SK-N-DZ (cell line): Measurements from ENCODE around the gene CNTRL.
A peak's percentile ranks its signal among the peaks of the same experiment; 100 is the strongest.

Experiments
- DNase-seq: peaks from one replicate; pipeline ENCODE4 v3.0.0-alpha.2; 2015; ENCODE audit warnings: low spot score

The CNTRL gene

DNA sequence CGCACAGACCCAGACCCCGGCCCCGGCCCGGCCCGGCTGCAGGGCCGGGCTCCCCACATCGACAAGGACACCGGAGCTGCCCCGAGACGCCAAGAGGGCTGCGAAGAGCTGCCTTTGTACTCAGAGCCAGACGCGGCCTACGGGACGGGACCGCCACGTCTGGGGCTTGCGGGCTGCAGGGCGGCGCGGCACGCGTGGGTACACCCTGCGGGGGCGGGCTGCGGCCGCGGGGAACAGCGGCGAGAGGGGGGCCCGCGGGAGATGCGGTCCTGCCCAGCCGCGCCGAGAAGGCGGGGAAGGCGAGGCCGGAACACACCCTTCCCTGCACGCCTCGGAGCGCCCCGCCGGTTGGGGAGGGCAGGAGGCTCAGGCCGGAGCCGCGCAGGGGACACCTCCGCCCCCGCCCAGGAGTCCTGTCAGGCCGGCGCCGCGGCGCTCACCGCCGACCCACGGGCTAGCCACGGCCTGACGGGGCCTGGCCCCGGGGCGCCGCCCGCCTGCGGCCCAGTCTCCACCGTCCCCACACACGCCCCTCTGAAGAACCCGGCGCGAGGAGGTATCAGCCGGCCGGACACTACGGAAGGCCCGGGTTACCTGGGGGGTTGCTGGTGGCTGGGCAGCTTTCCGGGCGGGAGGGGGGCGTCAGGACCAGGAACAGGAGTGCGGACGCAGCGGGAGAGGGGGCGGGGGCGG lies 126.4 kb downstream of the CNTRL start:
- peak; percentile 14 for DNase-seq

DNA sequence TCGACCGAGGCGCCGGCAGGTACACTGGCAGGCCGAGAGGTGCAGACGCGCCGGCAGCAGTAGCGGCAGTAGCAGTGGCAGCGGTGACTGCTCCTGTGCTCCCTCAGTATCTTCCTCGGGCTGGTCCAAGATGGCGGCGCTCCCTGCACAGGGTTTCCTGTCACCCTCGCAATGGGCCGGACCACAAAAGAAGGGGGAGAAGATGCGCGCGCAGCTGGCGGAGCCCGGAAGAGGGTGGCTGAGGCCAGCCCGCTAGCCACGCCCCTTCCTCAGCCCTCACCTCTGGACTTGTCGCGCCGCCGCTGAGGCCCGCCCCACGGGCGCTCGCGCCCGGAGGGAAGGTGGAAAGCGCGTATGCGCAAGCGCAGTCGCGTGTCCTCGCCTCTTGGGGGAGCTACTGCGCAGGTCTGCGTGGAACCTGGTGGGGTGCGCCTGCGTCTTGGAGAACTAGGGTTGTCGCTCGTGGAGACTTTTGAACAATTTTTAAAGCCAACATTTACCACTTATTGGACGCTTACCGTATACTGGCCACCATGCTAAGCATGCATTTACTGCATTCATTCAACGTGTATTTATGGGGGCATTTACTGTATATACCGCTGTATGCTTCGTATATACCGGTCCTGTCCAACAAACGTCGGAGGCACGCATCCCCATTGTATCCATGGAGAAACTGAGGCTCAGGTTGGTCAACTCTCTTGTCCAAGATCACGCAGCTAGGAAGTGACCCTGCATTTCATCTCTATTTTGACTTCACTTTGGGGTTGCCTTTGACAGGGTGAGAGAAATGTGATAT lies 127.2 kb downstream of the CNTRL start, which contains the start of gene RAB14:
Gene RAB14 (minus strand): TSS at position 132 of the 796 bp plus-strand sequence. CDS start 8,457 bp downstream, outside the sequence.
- DNase-seq: peak; percentile 98

- no peak for DNase-seq
Measured at GRCh38 chr9:121204121-121204520, 129.4 kb downstream of the CNTRL start.

- DNase-seq: no peak
Measured at GRCh38 chr9:121204611-121205010, 129.9 kb downstream of the CNTRL start.

GRCh38 chr9:121206516-121207370 lies 132.0 kb downstream of the CNTRL start:
- no peak for DNase-seq

DNA sequence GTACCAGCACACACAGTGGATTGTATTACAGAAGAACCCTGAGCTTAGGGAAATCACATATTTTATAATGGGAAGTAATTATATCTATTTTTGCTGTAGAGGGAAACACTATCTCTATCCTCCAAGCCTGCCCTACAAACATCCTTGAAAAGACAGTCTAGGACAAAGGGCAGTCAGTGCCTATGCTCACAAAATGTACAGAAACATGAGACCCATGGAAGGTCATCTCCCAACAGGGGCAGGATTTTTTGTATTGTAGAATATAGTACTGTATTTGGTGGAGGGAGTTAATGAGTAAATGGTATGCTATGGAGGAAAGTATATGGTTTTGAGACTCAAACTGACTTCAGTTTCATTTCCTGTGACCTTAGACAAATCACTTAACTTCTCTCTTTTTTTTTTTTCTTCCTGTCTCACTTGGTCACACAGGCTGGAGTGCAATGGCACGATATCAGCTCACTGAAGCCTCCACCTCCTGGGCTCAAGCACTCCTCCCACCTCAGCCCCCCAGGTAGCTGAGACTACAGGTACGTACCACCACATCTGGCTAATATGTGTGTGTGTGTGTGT lies 132.7 kb downstream of the CNTRL start:
- no peak for DNase-seq

DNA sequence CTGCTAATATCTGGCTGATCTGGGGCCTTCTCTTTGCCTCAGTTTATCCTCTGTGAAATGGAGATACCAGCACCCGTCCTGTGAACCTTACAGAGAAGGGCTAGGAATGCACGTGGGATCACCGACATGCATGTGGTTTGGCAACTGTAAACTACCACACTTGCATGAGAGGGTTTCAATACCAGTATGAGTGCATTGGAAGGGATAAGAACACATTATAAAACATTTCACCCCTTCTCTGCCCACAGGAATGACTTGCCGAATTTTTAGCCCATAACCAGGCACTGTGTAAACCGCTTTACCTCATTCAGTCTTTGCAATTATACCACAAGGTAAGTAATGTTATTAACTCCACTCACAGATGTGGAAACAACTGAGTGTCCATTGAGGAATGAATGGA lies 135.8 kb downstream of the CNTRL start:
- no peak for DNase-seq

- peak; percentile 79 for DNase-seq
Measured at GRCh38 chr9:121213136-121213806, 138.5 kb downstream of the CNTRL start.

DNA sequence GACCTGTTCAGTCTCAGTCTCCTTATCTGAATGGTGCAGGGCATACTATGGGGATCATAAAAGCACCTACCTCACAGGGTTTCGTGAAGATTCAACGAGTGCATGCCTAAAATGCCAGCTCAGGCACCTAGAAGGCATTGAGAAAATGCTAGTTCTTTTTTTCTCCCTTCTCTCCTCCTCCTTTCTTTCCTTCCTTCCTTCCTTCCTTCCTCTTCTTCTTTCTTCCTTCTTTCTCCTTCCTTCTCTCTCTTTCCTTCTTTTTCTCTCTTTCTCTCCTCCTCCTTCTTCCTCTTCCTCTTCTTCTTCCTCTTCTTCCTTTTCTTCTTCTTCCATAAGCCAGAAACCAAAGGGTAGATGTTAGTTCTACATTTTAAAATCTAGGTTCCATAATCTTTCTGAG lies 139.2 kb downstream of the CNTRL start:
- no peak for DNase-seq

GRCh38 chr9:121216271-121216805 lies 141.6 kb downstream of the CNTRL start:
- no peak for DNase-seq

DNA sequence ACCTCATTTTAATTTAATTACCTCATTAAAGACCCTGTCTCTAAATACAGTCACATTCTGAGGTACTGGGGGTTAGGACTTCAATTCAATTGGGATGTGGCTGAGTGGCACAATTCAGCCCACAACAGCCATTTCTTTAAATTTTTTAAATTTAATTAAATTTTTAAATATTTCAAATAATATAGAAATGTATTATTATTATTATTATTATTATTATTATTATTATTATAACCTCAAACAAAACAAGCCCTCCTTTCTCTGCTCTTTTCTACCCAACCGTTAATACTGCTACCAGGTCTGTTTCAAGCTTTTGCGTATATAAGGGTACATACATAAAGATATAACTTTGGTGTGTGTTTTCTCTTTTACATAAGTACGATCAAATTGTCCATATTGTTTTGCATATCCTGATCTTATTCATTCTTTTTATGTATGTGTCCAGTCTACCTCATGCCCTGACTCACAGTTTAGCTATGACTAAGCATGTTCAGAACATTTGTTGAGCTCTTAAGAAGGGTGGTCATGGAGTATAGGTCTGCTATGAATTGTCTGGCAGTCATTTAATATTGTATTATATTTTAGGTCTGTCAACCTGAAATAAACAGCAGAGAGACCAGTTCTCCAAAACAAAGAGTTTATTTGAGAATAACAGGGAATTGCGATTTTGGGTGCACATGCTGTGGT lies 143.0 kb downstream of the CNTRL start:
- no peak for DNase-seq

- no peak for DNase-seq
Measured at GRCh38 chr9:121218357-121219027, 143.7 kb downstream of the CNTRL start.

- no peak for DNase-seq
Measured at GRCh38 chr9:121219530-121219929, 144.8 kb downstream of the CNTRL start.

GRCh38 chr9:121220996-121221663 lies 146.4 kb downstream of the CNTRL start:
- no peak for DNase-seq

- no peak for DNase-seq
Measured at GRCh38 chr9:121221664-121222055, 146.9 kb downstream of the CNTRL start.

- DNase-seq: peak; percentile 20
Measured at GRCh38 chr9:121222524-121223171, 147.9 kb downstream of the CNTRL start.

DNA sequence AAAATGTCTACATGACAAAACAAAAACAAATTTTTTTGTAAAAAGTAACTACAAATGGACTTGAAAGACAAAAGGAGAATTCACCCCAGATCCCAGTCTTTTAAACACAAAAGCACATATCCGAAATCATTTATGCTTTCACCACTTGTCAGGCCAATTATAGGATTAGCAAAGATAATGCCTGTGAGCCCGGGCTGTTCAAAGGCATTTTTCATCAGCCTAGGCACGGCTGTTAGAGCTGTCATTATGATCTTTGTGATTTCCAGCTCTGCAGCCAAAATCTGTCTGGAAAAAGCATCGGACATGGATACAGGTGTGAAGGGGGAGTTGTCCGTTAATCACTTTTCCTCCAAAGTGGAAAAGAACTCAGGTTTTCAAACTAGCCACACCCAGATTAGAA lies 150.5 kb downstream of the CNTRL start:
- DNase-seq: no peak

DNA sequence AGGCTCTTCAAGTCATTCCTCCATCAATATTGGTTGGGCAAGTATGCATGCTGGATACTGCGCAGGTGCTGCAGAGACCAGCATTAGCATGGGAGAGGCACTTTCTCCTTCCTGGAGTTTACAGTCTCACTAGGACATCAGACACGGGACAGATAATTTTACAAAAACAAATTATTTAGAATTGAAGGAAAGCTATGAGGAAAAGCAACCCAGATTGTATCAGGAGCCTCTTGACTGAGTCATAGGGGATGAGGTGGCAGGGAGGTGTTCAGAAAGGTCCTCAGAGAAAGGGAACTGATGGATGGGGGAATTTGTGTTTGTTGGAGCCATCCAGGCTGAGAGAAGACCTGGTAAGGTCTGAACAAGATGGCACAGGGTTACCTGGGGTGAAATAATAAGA lies 151.4 kb downstream of the CNTRL start:
- no peak for DNase-seq
